ENCODE measurements around the gene PDE10A. TPM values are rescaled to one million over a fixed set of nuclear protein-coding genes. Genes with fewer than 3 reads are reported as not detected.

Gene PDE10A
- total and polyA plus RNA-seq, 2 of the 4 experiments (the other 2 are of a cell fraction): 3.4 to 12.4 TPM

GRCh38 chr6:165559632-165560031 is 103.4 kb downstream of the PDE10A start:
- no peak overlapping the region for H4K5ac ChIP-seq (ENCODE audit: low read depth, low read length)
- no peak overlapping the region for H3K4me2 ChIP-seq (ENCODE audit: low read depth, low read length)
- TF ChIP-seq MXI1 (IDR thresholded peaks at IDR 0.05; ENCODE audit: borderline replicate concordance, low read depth, low read length): no peak
- TF ChIP-seq RAD21 (IDR thresholded peaks at IDR 0.05; ENCODE audit: low read length): no peak
- no peak for TF ChIP-seq USF2 (IDR thresholded peaks at IDR 0.05; ENCODE audit: low read depth, low read length)
- TF ChIP-seq BHLHE40 (IDR thresholded peaks at IDR 0.05; ENCODE audit: low read depth, low read length): no peak
- TF ChIP-seq CEBPB (IDR thresholded peaks at IDR 0.05; ENCODE audit: low read depth, low read length): no peak
- no peak for TF ChIP-seq CTCF (conservative IDR thresholded peaks at IDR 0.05; ENCODE audit: low read depth, low read length)
- no peak for TF ChIP-seq SMC3 (IDR thresholded peaks at IDR 0.05; ENCODE audit: low read depth, low read length)
- TF ChIP-seq ELK1 (IDR thresholded peaks at IDR 0.05; ENCODE audit: borderline replicate concordance, low read depth, low read length): no peak
- H2BK15ac ChIP-seq (ENCODE audit: low read depth, low read length): no peak overlapping the region
- WGBS, 2 experiments (ENCODE audit: extremely low coverage in 2 of 2, insufficient read length in 1 of 2): no CpG with 5 or more reads among the region's 7 CpGs
- H2AK9ac ChIP-seq (replicated peaks; ENCODE audit: low read depth, low read length, poor library complexity): no peak overlapping the region
- no peak overlapping the region for H4K8ac ChIP-seq (ENCODE audit: low read depth in 2 of 2, low read length in 2 of 2)
- POLR2A ChIA-PET (ENCODE audit: unreplicated experiment): no interaction called here
- no peak overlapping the region for H2BK5ac ChIP-seq (ENCODE audit: low read depth, low read length, poor library complexity, severe bottlenecking)
- H3K18ac ChIP-seq (ENCODE audit: low read depth, low read length): no peak overlapping the region
- no peak overlapping the region for H3K4ac ChIP-seq (ENCODE audit: low read depth, low read length)
- H3K36me3 ChIP-seq (ENCODE audit: control insufficient read depth, insufficient read depth, low read length): no peaks in the 10 kb centered on the region
- H3K4me1 ChIP-seq (ENCODE audit: control insufficient read depth, insufficient read depth, low read length): peaks cover 5% of the 10 kb centered on the region
- ATAC-seq (ENCODE audit: low read depth) (no peak), DNase-seq (no peak)
- peaks cover 2% of the 10 kb centered on the region; the same call in 1 of the 2 replicates for H3K9me3 ChIP-seq (ENCODE audit: control insufficient read depth, insufficient read depth, low read length)
- CTCF ChIA-PET: no interaction called here
- H3K14ac ChIP-seq (replicated peaks; ENCODE audit: low read depth, low read length): no peak overlapping the region
- H3K27ac ChIP-seq (ENCODE audit: insufficient read depth, low read length): no peak overlapping the region
- H4K20me1 ChIP-seq (ENCODE audit: insufficient read depth, low read length): no peaks in the 10 kb centered on the region
- H2AK5ac ChIP-seq (ENCODE audit: low read depth, low read length): no peak overlapping the region
- intact Hi-C loops (cut with micrococcal nuclease): no loop called here
- no peak overlapping the region for H3K9ac ChIP-seq (ENCODE audit: low read depth, low read length)
- H4K91ac ChIP-seq (ENCODE audit: insufficient read depth, low read depth, low read length): no peak overlapping the region
- no peaks in the 10 kb centered on the region for H3K9me1 ChIP-seq (ENCODE audit: insufficient read depth, low read length)
- no peak overlapping the region for H3K23ac ChIP-seq (ENCODE audit: low read depth, low read length)
- in situ Hi-C loops (cut with MboI; ENCODE audit: low sequenced_read_pairs): no loop called here
- no peak overlapping the region for H3K4me3 ChIP-seq (ENCODE audit: insufficient read depth, low read depth, low read length)
- no peaks in the 10 kb centered on the region for H3K27me3 ChIP-seq (ENCODE audit: control insufficient read depth, insufficient read depth, low read length)
- BruUV-seq (replicated peaks): no TSS peak
- H2AFZ ChIP-seq (replicated peaks; ENCODE audit: low read length, poor library complexity): no peak overlapping the region
- peaks cover 0 to 28% of the 10 kb centered on the region in 2 experiments for H3K79me1 ChIP-seq (ENCODE audit: low read depth in 1 of 2, low read length in 2 of 2)
- H3K56ac ChIP-seq (ENCODE audit: extremely low read depth, insufficient read depth, low read length): no peak overlapping the region
- H2BK20ac ChIP-seq (ENCODE audit: low read depth, low read length): no peak overlapping the region
- no peak overlapping the region for H2BK120ac ChIP-seq (ENCODE audit: low read depth, low read length)
- dilution Hi-C loops (cut with HindIII; ENCODE audit: low sequenced_read_pairs, unreplicated experiment): no loop called here
